ENCODE measurements around the gene NRM.

DNA sequence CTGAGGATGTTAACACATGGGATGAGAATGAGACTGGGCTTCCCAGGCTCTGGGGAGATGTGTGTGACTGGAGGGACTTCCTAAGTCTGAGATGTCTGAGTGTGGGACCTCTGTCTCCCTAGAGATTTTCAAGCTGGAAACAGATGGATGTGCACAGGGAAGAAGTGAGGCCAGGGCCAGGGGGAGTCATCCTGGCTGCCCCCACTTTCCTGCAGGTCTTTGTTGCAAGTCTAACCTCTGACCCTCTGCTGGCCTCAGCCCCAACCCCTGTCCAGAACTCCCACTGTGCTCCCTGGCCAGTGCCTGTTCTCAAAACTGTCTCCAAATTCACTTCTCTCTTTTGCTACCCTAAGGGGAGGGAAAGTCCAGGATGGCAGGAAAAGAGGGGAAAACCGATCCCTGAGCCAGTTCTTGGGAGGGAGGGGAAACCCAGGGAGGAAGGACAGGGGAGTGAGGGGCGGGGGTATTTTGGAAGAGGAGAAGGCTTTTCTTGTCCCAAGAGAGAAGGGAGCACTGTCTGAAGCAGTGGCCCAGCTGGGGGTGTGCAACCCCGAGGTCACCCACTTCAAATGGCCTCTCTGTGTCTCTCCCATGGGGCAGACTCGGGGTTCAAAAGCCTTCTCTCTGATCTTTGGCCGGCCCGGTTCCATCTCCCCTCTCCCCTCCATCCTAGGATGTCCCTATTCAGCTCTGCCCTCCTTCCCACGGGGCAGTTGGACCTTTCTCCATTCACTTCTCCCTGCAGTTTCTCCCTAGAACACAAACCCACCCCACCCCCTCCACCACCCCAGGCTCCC is 7.4 kb downstream of the NRM start:
- TF ChIP-seq, protein P1, sequence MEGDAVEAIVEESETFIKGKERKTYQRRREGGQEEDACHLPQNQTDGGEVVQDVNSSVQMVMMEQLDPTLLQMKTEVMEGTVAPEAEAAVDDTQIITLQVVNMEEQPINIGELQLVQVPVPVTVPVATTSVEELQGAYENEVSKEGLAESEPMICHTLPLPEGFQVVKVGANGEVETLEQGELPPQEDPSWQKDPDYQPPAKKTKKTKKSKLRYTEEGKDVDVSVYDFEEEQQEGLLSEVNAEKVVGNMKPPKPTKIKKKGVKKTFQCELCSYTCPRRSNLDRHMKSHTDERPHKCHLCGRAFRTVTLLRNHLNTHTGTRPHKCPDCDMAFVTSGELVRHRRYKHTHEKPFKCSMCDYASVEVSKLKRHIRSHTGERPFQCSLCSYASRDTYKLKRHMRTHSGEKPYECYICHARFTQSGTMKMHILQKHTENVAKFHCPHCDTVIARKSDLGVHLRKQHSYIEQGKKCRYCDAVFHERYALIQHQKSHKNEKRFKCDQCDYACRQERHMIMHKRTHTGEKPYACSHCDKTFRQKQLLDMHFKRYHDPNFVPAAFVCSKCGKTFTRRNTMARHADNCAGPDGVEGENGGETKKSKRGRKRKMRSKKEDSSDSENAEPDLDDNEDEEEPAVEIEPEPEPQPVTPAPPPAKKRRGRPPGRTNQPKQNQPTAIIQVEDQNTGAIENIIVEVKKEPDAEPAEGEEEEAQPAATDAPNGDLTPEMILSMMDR (IDR thresholded peaks at IDR 0.05) = no peak
- TF ChIP-seq EP300 (IDR thresholded peaks at IDR 0.05) (no peak), POLR2A (IDR thresholded peaks at IDR 0.05) (no peak), POLR2AphosphoS5 (IDR thresholded peaks at IDR 0.05) (no peak)

All from gastroesophageal sphincter (tissue), 3 donors.